Liver (tissue), 9 donors: ENCODE measurements around the gene PARVB. TPM values are rescaled to one million over a fixed set of nuclear protein-coding genes. Genes with fewer than 3 reads are reported as not detected.

Experiments
- DNase-seq: peaks from one replicate; pipeline ENCODE4 v3.0.0-alpha.2; 2017; ENCODE audit warnings: low spot score
- H3K27ac ChIP-seq, 2 donors: one replicate each; pipeline ENCODE4 v1.7.0; 2013; ENCODE audit warnings: inconsistent platforms in 2 of 2, low read length in 2 of 2, control low read depth in 1 of 2, low read depth in 1 of 2, mild to moderate bottlenecking in 1 of 2
- H3K27me3 ChIP-seq, 4 donors: one replicate each; pipeline versions ENCODE4 v1.6.1 to v1.7.0; 2013; ENCODE audit warnings: low read length in 3 of 4, inconsistent platforms in 1 of 4, mild to moderate bottlenecking in 1 of 4, moderate library complexity in 1 of 4; ENCODE audit not compliant: control insufficient read depth in 4 of 4, insufficient read depth in 4 of 4
- H3K36me3 ChIP-seq, 4 donors: one replicate each; pipeline versions ENCODE4 v1.6.1 to v1.7.0; 2013; ENCODE audit warnings: low read length in 3 of 4, mild to moderate bottlenecking in 3 of 4, low read depth in 1 of 4, moderate library complexity in 1 of 4; ENCODE audit not compliant: control insufficient read depth in 4 of 4, insufficient read depth in 3 of 4
- H3K4me1 ChIP-seq, 4 donors: one replicate each; pipeline versions ENCODE4 v1.6.1 to v1.7.0; 2013; ENCODE audit warnings: low read length in 3 of 4, mild to moderate bottlenecking in 3 of 4, moderate library complexity in 1 of 4; ENCODE audit not compliant: control insufficient read depth in 4 of 4, insufficient read depth in 4 of 4
- H3K4me3 ChIP-seq, 3 donors: one replicate each; pipeline versions ENCODE4 v1.6.1 to v1.7.0; 2013; ENCODE audit warnings: low read length in 3 of 3, control low read depth in 1 of 3, low read depth in 1 of 3, mild to moderate bottlenecking in 1 of 3
- H3K9ac ChIP-seq, 2 donors: one replicate each; pipeline ENCODE4 v1.7.0; 2013; ENCODE audit warnings: low read length in 2 of 2, mild to moderate bottlenecking in 2 of 2, moderate library complexity in 2 of 2, control low read depth in 1 of 2, low read depth in 1 of 2
- H3K9me3 ChIP-seq, 4 donors: one replicate each; pipeline versions ENCODE4 v1.6.1 to v1.7.0; 2013; ENCODE audit warnings: low read length in 3 of 4; ENCODE audit not compliant: control insufficient read depth in 4 of 4
- ATF3 ChIP-seq: IDR thresholded peaks from 2 replicates; pipeline ENCODE4 v1.6.1; 2016; ENCODE audit warnings: antibody characterized with exemption
- CTCF ChIP-seq: fragments of 150-350 bp; IDR thresholded peaks from 2 replicates; pipeline ENCODE4 v1.5.1; 2017; ENCODE audit warnings: improper control_type of control experiment, low read depth, low read length; ENCODE audit not compliant: missing input control
- EGR1 ChIP-seq, 2 donors: IDR thresholded peaks; 2 replicates each; pipeline ENCODE4 v1.6.1; 2016 to 2018; ENCODE audit warnings: antibody characterized with exemption in 2 of 2, low read depth in 2 of 2
- FOXA1 ChIP-seq: IDR thresholded peaks from 2 replicates; pipeline ENCODE4 v1.6.1; 2016; ENCODE audit warnings: antibody characterized with exemption
- FOXA2 ChIP-seq: IDR thresholded peaks from 2 replicates; pipeline ENCODE4 v1.6.1; 2016; ENCODE audit warnings: antibody characterized with exemption
- GABPA ChIP-seq, 2 donors: IDR thresholded peaks in 1 of 2; conservative IDR thresholded peaks in 1 of 2; 2 replicates each; pipeline ENCODE4 v1.6.1; 2016; ENCODE audit warnings: antibody characterized with exemption in 2 of 2, mild to moderate bottlenecking in 1 of 2, moderate library complexity in 1 of 2
- HNF4G ChIP-seq: IDR thresholded peaks from 2 replicates; pipeline ENCODE4 v1.6.1; 2016; ENCODE audit warnings: antibody characterized with exemption
- JUND ChIP-seq, 2 donors: IDR thresholded peaks; 2 replicates each; pipeline ENCODE4 v1.6.1; 2016; ENCODE audit warnings: antibody characterized with exemption in 2 of 2
- MAX ChIP-seq: IDR thresholded peaks from 2 replicates; pipeline ENCODE4 v1.6.1; 2016; ENCODE audit warnings: antibody characterized with exemption
- NR2F2 ChIP-seq: IDR thresholded peaks from 2 replicates; pipeline ENCODE4 v1.6.1; 2016; ENCODE audit warnings: antibody characterized with exemption
- RAD21 ChIP-seq, 2 donors: IDR thresholded peaks; 2 replicates each; pipeline ENCODE4 v1.6.1; 2016; ENCODE audit warnings: antibody characterized with exemption in 2 of 2, mild to moderate bottlenecking in 2 of 2
- SP1 ChIP-seq: IDR thresholded peaks from 2 replicates; pipeline ENCODE4 v1.6.1; 2018; ENCODE audit warnings: antibody characterized with exemption, mild to moderate bottlenecking
- TAF1 ChIP-seq: conservative IDR thresholded peaks from 2 replicates; pipeline ENCODE4 v1.6.1; 2016; ENCODE audit warnings: antibody characterized with exemption, mild to moderate bottlenecking
- YY1 ChIP-seq: IDR thresholded peaks from 2 replicates; pipeline ENCODE4 v1.6.1; 2016; ENCODE audit warnings: antibody characterized with exemption, mild to moderate bottlenecking
- ZBTB33 ChIP-seq: IDR thresholded peaks from 2 replicates; pipeline ENCODE4 v1.6.1; 2016; ENCODE audit warnings: antibody characterized with exemption
- WGBS: extraction: QIAGEN DNeasy Blood & Tissue Kit; methylation state at CpG from one replicate; pipeline ENCODE4 v1.1.7; 2013; 5-methylcytosine and 5-hydroxymethylcytosine counted together
- polyA plus RNA-seq, 2 donors: library from polyadenylated mRNA; stranded (reverse) in 1 of 2; unstranded in 1 of 2; fragments of 200-250 nt in 1 of 2; fragments of >200 nt in 1 of 2; fragmentation: Nextera tagmentation in 1 of 2; extraction: Ambion mirVana in 1 of 2; gene quantifications; one replicate each; pipeline versions ENCODE4 v1.2.1 to v1.2.3, GENCODE V29; 2013 to 2015
- total RNA-seq, 2 donors: library from RNA; depleted of rRNA; stranded (reverse); fragments of >200 nt; gene quantifications; one replicate each; pipeline ENCODE4 v1.2.3, GENCODE V29; 2014
- TF ChIP-seq, protein P1 (sequence below): IDR thresholded peaks from 2 replicates; pipeline ENCODE4 v1.6.1; 2016; ENCODE audit warnings: antibody characterized with exemption, mild to moderate bottlenecking
- donor health status: healthy.
- donor health status: healthy.
- donor health status: healthy.
- donor health status: healthy.
- donor health status: healthy.

The PARVB gene
- total and polyA plus RNA-seq, 4 donors = 3.2 to 55.5 (median 17.7) TPM

DNA sequence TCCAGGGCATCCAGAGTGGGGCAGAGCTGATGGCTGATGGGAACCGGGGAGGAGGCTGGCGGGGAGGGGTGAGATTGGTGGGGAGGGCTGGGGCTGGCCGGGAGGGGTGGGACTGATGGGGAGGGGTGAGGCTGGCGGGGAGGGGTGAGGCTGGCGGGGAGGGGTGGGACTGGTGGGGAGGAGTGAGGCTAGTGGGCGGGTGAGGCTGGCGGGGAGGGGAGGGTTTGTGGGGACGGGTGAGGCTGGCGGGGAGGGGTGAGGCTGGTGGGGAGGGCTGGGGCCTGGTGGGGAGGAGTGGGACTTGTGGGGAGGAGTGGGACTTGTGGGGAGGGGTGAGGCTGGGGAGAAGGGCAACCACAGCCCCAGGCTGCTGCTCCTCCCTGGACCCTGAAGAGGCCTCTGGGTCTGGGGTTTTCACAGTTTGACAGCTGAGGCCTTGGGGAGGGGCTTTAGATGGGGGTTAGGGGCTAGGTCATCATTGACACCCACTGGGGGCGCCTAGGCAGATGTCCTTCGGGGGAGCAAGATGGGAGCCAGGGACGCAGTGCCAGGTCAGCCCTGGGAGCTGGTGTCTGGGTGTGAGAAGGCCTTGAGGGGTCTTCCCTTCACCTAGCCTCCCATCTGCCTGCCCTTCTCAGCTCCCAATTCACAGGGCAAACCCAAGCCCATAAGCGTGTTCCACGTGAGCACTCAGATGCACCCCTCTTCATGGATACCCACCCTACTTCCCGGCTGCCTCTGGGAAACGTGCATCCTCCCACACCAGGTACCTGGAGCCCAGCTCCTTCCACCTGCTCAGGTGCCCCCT, 183.3 kb downstream of the PARVB start:
- H3K27me3 ChIP-seq = no peaks in the 10 kb centered on the region
- no peak overlapping the region for H3K27ac ChIP-seq
- no peak for DNase-seq
- TF ChIP-seq GABPA (IDR thresholded peaks at IDR 0.05 in 1 of 2, conservative IDR thresholded peaks at IDR 0.05 in 1 of 2) = no peak
- no peak for TF ChIP-seq NR2F2
- TF ChIP-seq YY1 = no peak
- no peak for TF ChIP-seq TAF1
- no peak for TF ChIP-seq HNF4G
- TF ChIP-seq ZBTB33 = no peak
- TF ChIP-seq SP1 = no peak
- TF ChIP-seq, protein P1, sequence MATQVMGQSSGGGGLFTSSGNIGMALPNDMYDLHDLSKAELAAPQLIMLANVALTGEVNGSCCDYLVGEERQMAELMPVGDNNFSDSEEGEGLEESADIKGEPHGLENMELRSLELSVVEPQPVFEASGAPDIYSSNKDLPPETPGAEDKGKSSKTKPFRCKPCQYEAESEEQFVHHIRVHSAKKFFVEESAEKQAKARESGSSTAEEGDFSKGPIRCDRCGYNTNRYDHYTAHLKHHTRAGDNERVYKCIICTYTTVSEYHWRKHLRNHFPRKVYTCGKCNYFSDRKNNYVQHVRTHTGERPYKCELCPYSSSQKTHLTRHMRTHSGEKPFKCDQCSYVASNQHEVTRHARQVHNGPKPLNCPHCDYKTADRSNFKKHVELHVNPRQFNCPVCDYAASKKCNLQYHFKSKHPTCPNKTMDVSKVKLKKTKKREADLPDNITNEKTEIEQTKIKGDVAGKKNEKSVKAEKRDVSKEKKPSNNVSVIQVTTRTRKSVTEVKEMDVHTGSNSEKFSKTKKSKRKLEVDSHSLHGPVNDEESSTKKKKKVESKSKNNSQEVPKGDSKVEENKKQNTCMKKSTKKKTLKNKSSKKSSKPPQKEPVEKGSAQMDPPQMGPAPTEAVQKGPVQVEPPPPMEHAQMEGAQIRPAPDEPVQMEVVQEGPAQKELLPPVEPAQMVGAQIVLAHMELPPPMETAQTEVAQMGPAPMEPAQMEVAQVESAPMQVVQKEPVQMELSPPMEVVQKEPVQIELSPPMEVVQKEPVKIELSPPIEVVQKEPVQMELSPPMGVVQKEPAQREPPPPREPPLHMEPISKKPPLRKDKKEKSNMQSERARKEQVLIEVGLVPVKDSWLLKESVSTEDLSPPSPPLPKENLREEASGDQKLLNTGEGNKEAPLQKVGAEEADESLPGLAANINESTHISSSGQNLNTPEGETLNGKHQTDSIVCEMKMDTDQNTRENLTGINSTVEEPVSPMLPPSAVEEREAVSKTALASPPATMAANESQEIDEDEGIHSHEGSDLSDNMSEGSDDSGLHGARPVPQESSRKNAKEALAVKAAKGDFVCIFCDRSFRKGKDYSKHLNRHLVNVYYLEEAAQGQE = no peak
- no peak for TF ChIP-seq JUND (IDR thresholded peaks at IDR 0.05)
- TF ChIP-seq FOXA1 = no peak
- TF ChIP-seq CTCF = no peak
- no peak for TF ChIP-seq MAX
- TF ChIP-seq RAD21 (IDR thresholded peaks at IDR 0.05) = no peak
- no peak for TF ChIP-seq FOXA2
- TF ChIP-seq ATF3 = no peak
- TF ChIP-seq EGR1 (IDR thresholded peaks at IDR 0.05; ENCODE audit: low read depth in 2 of 2) = no peak
- no peaks in the 10 kb centered on the region for H3K36me3 ChIP-seq
- no peaks in the 10 kb centered on the region for H3K4me1 ChIP-seq
- peaks cover 0 to 5% (median 3%) of the 10 kb centered on the region in 4 donors for H3K9me3 ChIP-seq
- 81% methylated on average over 16 of the region's 16 CpGs for WGBS
- H3K4me3 ChIP-seq = no peak overlapping the region
- no peak overlapping the region for H3K9ac ChIP-seq
